ENCODE data around the gene G6PD. TPM values are rescaled to one million over a fixed set of nuclear protein-coding genes. Genes with fewer than 3 reads are reported as not detected.
"Not testable (repeated sequence)": the region's sequence is repeated elsewhere in the genome, so short reads cannot be mapped to it uniquely, and the experiment has no call there.

G6PD gene
- total RNA-seq, 1 experiment from 2014 or later: 72.8 TPM

DNA sequence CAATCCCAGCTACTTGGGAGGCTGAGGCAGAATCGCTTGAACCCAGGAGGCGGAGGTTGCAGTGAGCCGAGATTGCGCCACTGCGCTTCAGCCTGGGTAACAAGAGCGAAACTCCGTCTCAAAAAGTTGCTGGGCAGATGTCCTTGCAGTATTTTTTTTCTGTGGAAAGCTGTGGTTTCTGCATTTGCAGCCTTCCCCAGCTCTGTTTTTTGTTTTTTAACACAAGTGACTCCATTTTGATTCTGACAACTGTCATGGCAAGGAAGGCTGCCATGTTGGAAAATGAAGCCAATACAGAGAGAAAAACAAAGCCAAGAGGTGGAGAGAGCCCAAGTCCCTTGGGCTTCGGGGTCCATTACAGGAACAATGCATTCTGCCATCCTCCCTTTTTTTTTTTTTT, 44.5 kb downstream of the G6PD start:
- DNase-seq (ENCODE audit: low spot score) (no peak), ATAC-seq (no peak)
- Mint-ChIP-seq H3K4me1 (no peaks in the 10 kb centered on the region), H3K9me3 (no peaks in the 10 kb centered on the region), H3K27me3 (ENCODE audit: low read depth) (peaks cover 2% of the 10 kb centered on the region; the same call in 1 of the 2 replicates), H3K4me3 (no peak overlapping the region), H3K27ac (no peak overlapping the region), H3K36me3 (no peaks in the 10 kb centered on the region)
- TF ChIP-seq, protein P1, sequence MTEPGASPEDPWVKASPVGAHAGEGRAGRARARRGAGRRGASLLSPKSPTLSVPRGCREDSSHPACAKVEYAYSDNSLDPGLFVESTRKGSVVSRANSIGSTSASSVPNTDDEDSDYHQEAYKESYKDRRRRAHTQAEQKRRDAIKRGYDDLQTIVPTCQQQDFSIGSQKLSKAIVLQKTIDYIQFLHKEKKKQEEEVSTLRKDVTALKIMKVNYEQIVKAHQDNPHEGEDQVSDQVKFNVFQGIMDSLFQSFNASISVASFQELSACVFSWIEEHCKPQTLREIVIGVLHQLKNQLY (CRISPR knock-in tag; IDR thresholded peaks at IDR 0.05): no peak
- TF ChIP-seq, protein P2, sequence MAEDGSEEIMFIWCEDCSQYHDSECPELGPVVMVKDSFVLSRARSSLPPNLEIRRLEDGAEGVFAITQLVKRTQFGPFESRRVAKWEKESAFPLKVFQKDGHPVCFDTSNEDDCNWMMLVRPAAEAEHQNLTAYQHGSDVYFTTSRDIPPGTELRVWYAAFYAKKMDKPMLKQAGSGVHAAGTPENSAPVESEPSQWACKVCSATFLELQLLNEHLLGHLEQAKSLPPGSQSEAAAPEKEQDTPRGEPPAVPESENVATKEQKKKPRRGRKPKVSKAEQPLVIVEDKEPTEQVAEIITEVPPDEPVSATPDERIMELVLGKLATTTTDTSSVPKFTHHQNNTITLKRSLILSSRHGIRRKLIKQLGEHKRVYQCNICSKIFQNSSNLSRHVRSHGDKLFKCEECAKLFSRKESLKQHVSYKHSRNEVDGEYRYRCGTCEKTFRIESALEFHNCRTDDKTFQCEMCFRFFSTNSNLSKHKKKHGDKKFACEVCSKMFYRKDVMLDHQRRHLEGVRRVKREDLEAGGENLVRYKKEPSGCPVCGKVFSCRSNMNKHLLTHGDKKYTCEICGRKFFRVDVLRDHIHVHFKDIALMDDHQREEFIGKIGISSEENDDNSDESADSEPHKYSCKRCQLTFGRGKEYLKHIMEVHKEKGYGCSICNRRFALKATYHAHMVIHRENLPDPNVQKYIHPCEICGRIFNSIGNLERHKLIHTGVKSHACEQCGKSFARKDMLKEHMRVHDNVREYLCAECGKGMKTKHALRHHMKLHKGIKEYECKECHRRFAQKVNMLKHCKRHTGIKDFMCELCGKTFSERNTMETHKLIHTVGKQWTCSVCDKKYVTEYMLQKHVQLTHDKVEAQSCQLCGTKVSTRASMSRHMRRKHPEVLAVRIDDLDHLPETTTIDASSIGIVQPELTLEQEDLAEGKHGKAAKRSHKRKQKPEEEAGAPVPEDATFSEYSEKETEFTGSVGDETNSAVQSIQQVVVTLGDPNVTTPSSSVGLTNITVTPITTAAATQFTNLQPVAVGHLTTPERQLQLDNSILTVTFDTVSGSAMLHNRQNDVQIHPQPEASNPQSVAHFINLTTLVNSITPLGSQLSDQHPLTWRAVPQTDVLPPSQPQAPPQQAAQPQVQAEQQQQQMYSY (CRISPR knock-in tag; IDR thresholded peaks at IDR 0.05): no peak
- TF ChIP-seq ETV6 (CRISPR knock-in tag; IDR thresholded peaks at IDR 0.05) (no peak), ELF4 (CRISPR knock-in tag; IDR thresholded peaks at IDR 0.05; ENCODE audit: low read depth) (no peak), GRHL2 (CRISPR knock-in tag; IDR thresholded peaks at IDR 0.05; ENCODE audit: insufficient replicate concordance, severe bottlenecking) (no peak), ZNF263 (CRISPR knock-in tag; IDR thresholded peaks at IDR 0.05; ENCODE audit: low read depth) (no peak), KAT7 (CRISPR knock-in tag; IDR thresholded peaks at IDR 0.05; ENCODE audit: borderline replicate concordance) (no peak), SP1 (CRISPR knock-in tag; conservative IDR thresholded peaks at IDR 0.05) (no peak), MYBL2 (CRISPR knock-in tag; IDR thresholded peaks at IDR 0.05) (no peak), ZNF317 (CRISPR knock-in tag; IDR thresholded peaks at IDR 0.05; ENCODE audit: borderline replicate concordance, low read depth) (no peak), FOXP1 (CRISPR knock-in tag; IDR thresholded peaks at IDR 0.05; ENCODE audit: borderline replicate concordance) (no peak), OVOL2 (CRISPR knock-in tag; IDR thresholded peaks at IDR 0.05; ENCODE audit: borderline replicate concordance) (no peak), TEAD1 (CRISPR knock-in tag; IDR thresholded peaks at IDR 0.05) (no peak), ZNF138 (CRISPR knock-in tag; conservative IDR thresholded peaks at IDR 0.05) (no peak), SMAD4 (CRISPR knock-in tag; IDR thresholded peaks at IDR 0.05) (no peak), CBFB (CRISPR knock-in tag; IDR thresholded peaks at IDR 0.05; ENCODE audit: low read depth) (no peak), ZNF121 (CRISPR knock-in tag; IDR thresholded peaks at IDR 0.05) (no peak)
- TF ChIP-seq, protein P3, sequence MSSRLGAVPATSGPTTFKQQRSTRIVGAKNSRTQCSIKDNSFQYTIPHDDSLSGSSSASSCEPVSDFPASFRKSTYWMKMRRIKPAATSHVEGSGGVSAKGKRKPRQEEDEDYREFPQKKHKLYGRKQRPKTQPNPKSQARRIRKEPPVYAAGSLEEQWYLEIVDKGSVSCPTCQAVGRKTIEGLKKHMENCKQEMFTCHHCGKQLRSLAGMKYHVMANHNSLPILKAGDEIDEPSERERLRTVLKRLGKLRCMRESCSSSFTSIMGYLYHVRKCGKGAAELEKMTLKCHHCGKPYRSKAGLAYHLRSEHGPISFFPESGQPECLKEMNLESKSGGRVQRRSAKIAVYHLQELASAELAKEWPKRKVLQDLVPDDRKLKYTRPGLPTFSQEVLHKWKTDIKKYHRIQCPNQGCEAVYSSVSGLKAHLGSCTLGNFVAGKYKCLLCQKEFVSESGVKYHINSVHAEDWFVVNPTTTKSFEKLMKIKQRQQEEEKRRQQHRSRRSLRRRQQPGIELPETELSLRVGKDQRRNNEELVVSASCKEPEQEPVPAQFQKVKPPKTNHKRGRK (CRISPR knock-in tag; IDR thresholded peaks at IDR 0.05; ENCODE audit: borderline replicate concordance): no peak
- TF ChIP-seq, protein P4, sequence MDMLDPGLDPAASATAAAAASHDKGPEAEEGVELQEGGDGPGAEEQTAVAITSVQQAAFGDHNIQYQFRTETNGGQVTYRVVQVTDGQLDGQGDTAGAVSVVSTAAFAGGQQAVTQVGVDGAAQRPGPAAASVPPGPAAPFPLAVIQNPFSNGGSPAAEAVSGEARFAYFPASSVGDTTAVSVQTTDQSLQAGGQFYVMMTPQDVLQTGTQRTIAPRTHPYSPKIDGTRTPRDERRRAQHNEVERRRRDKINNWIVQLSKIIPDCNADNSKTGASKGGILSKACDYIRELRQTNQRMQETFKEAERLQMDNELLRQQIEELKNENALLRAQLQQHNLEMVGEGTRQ (CRISPR knock-in tag; IDR thresholded peaks at IDR 0.05): no peak
- TF ChIP-seq, protein P5, sequence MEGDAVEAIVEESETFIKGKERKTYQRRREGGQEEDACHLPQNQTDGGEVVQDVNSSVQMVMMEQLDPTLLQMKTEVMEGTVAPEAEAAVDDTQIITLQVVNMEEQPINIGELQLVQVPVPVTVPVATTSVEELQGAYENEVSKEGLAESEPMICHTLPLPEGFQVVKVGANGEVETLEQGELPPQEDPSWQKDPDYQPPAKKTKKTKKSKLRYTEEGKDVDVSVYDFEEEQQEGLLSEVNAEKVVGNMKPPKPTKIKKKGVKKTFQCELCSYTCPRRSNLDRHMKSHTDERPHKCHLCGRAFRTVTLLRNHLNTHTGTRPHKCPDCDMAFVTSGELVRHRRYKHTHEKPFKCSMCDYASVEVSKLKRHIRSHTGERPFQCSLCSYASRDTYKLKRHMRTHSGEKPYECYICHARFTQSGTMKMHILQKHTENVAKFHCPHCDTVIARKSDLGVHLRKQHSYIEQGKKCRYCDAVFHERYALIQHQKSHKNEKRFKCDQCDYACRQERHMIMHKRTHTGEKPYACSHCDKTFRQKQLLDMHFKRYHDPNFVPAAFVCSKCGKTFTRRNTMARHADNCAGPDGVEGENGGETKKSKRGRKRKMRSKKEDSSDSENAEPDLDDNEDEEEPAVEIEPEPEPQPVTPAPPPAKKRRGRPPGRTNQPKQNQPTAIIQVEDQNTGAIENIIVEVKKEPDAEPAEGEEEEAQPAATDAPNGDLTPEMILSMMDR (IDR thresholded peaks at IDR 0.05): no peak
- ChIA-PET CTCF (interaction anchor here (0.6 to 1.3 kb wide), 2 partner anchors 11 to 204 kb away, joined by 3 to 4 read pairs; partner anchors contain the start of gene SLC10A3), POLR2A (interaction anchor here (0.7 kb wide), 1 partner anchor 139 kb away, joined by 9 read pairs; no protein-coding TSS in a partner anchor)

DNA sequence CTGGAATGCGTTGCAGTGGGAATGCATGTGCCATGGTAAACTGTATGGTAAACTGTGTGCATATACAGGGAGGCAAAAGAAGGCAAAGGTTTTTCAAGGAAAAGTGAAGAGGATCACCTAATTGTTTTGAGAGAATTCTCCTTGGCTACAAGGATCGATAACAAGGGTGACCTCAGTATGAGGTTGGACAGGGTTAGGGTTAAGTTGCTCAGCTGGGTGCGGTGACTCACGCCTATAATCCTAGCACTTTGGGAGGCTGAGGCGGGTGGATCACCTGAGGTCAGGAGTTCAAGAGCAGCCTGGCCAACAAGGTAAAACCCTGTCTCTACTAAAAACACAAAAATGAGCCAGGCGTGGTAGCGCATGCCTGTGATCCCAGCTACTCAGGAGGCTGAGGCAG, 45.2 kb downstream of the G6PD start:
- POLR2A ChIA-PET; DNase-seq (ENCODE audit: low spot score); H3K36me3 Mint-ChIP-seq; H3K4me3 Mint-ChIP-seq; H3K4me1 Mint-ChIP-seq; CTCF ChIA-PET; H3K9me3 Mint-ChIP-seq; ATAC-seq; H3K27ac Mint-ChIP-seq; H3K27me3 Mint-ChIP-seq (ENCODE audit: low read depth): not testable (repeated sequence)

DNA sequence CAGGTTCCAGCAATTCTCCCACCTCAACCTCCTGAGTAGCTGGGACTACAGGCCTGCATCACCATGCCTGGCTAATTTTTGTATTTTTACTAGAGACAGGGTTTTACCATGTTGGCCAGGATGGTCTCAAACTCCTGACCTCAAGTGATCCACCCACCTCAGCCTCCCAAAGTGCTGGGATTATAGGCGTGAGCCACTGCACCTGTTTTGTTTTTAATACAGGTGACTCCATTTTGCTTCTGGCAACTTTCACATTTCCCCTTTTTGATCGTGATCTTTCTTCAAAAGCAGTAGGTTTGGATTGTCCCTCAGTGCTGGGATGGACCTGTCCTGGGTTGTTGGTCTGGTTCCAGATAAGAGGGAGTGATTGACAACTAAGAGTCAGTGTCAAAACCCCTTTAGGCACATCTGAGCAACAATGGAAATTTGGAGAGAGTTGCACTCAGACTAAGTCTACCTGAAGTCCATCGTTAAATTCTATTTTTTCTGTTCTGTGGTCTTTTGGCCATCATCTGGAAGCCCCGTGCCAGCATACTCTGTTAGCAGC, 50.0 kb downstream of the G6PD start:
- CTCF ChIA-PET; H3K36me3 Mint-ChIP-seq; DNase-seq (ENCODE audit: low spot score); H3K27ac Mint-ChIP-seq; ATAC-seq; H3K4me3 Mint-ChIP-seq; H3K9me3 Mint-ChIP-seq; H3K27me3 Mint-ChIP-seq (ENCODE audit: low read depth); H3K4me1 Mint-ChIP-seq: not testable (repeated sequence)
- POLR2A ChIA-PET: interaction anchor here (0.7 kb wide), 1 partner anchor 49 kb away, joined by 3 read pairs; no protein-coding TSS in a partner anchor
